A549 (cell line): ENCODE measurements around the gene PRRG4. TPM values are rescaled to one million over a fixed set of nuclear protein-coding genes. Genes with fewer than 3 reads are reported as not detected.

Experiments
- ATAC-seq, 2 experiments: fragments of 200-7000 bp in 1 of 2; fragments of >200 bp in 1 of 2; cut with Nextera tagmentation in 1 of 2; cut with Tn5 transposase in 1 of 2; 3 replicates each; pipeline versions ENCODE4 v1.8.0 to v1.9.1; 2018 to 2020; ENCODE audit warnings: mild to moderate bottlenecking in 1 of 2, moderate library complexity in 1 of 2
- CTCF ChIA-PET: fragments of 300-600 bp; sonication (Branson Sonifier 250); formaldehyde crosslinking; extraction: SDS; loops from one replicate; lab custom pipeline; 2021; ENCODE audit warnings: antibody characterized with exemption, inconsistent platforms; lab: Yijun Ruan, JAX
- POLR2A ChIA-PET: fragments of 350-600 bp; formaldehyde crosslinking; extraction: SDS; loops from one replicate; lab custom pipeline; 2021; ENCODE audit warnings: antibody characterized with exemption, inconsistent platforms; lab: Yijun Ruan, JAX
- DNase-seq, 2 experiments: peaks; one replicate each; pipeline versions ENCODE4 v3.0.0 to v3.0.0-alpha.2; 2011 to 2016; ENCODE audit warnings: low read depth in 1 of 2, low spot score in 1 of 2
- FAIRE-seq: peaks from 2 replicates; lab custom pipeline; 2011; peaks lifted over from hg19 to GRCh38; lab: Jason Lieb, UNC
- H3K27ac ChIP-seq, 2 experiments: fragments of >200 bp; sonication (Bioruptor Twin); formaldehyde crosslinking; 3 replicates each; pipeline ENCODE4 v1.5.1; 2016 to 2017
- H3K4me1 ChIP-seq: fragments of >200 bp; sonication (Bioruptor Twin); formaldehyde crosslinking; 3 replicates; pipeline ENCODE4 v1.6.1; 2016
- H3K4me2 ChIP-seq: fragments of >200 bp; sonication (Bioruptor Twin); formaldehyde crosslinking; 3 replicates; pipeline ENCODE4 v1.6.1; 2016
- H3K4me3 ChIP-seq: fragments of >200 bp; sonication (Bioruptor Twin); formaldehyde crosslinking; 3 replicates; pipeline ENCODE4 v1.5.1; 2016
- H3K9me3 ChIP-seq: fragments of >200 bp; sonication (Bioruptor Twin); formaldehyde crosslinking; 3 replicates; pipeline ENCODE4 v1.6.1; 2016
- BCL3 ChIP-seq: fragments of >200 bp; sonication (Bioruptor Twin); formaldehyde crosslinking; IDR thresholded peaks from 3 replicates; pipeline ENCODE4 v1.6.1; 2016
- CBX2 ChIP-seq: fragments of 200-600 bp; sonication (generic); IDR thresholded peaks from 2 replicates; pipeline ENCODE4 v1.6.1; 2016; ENCODE audit warnings: low read depth, mild to moderate bottlenecking, borderline replicate concordance
- CBX8 ChIP-seq: fragments of 200-600 bp; sonication (generic); IDR thresholded peaks from 2 replicates; pipeline ENCODE4 v1.6.1; 2016
- CHD2 ChIP-seq: fragments of 150-350 bp; IDR thresholded peaks from 2 replicates; pipeline ENCODE4 v1.6.1; 2014; ENCODE audit warnings: low read length; ENCODE audit not compliant: partially characterized antibody
- CHD4 ChIP-seq: fragments of 200-600 bp; sonication (generic); IDR thresholded peaks from 2 replicates; pipeline ENCODE4 v1.6.1; 2016; ENCODE audit warnings: antibody characterized with exemption, mild to moderate bottlenecking, borderline replicate concordance
- EHF ChIP-seq: fragments of 250-450 bp; sonication (Bioruptor Pico); IDR thresholded peaks from 2 replicates; pipeline ENCODE4 v1.5.0; 2020; ENCODE audit warnings: mild to moderate bottlenecking
- ESRRA ChIP-seq: fragments of 150-350 bp; IDR thresholded peaks from 2 replicates; pipeline ENCODE4 v1.6.1; 2014; ENCODE audit warnings: mild to moderate bottlenecking, low read length, borderline replicate concordance
- FOSB ChIP-seq: fragments of 250-450 bp; sonication (Bioruptor Pico); IDR thresholded peaks from 2 replicates; pipeline ENCODE4 v1.5.0; 2020; ENCODE audit warnings: mild to moderate bottlenecking, moderate library complexity
- GATA3 ChIP-seq: IDR thresholded peaks from 2 replicates; pipeline ENCODE4 v1.6.1; 2012; ENCODE audit warnings: borderline replicate concordance
- HDAC2 ChIP-seq: fragments of 200-600 bp; sonication (generic); IDR thresholded peaks from 2 replicates; pipeline ENCODE4 v1.6.1; 2016
- HEYL ChIP-seq: fragments of 250-450 bp; sonication (Bioruptor Pico); IDR thresholded peaks from 2 replicates; pipeline ENCODE4 v1.8.0; 2021; ENCODE audit warnings: mild to moderate bottlenecking, moderate library complexity
- HMGXB4 ChIP-seq: fragments of 250-450 bp; sonication (Bioruptor Pico); IDR thresholded peaks from 2 replicates; pipeline ENCODE4 v1.5.0; 2021; ENCODE audit warnings: mild to moderate bottlenecking, moderate library complexity, borderline replicate concordance
- HOXA7 ChIP-seq: fragments of 250-450 bp; sonication (Bioruptor Pico); IDR thresholded peaks from 2 replicates; pipeline ENCODE4 v1.5.0; 2020; ENCODE audit warnings: mild to moderate bottlenecking, moderate library complexity
- HOXB13 ChIP-seq: fragments of 250-450 bp; sonication (Bioruptor Pico); IDR thresholded peaks from 2 replicates; pipeline ENCODE4 v1.5.0; 2020; ENCODE audit warnings: low read depth, mild to moderate bottlenecking, moderate library complexity
- HOXB5 ChIP-seq: fragments of 250-450 bp; sonication (Bioruptor Pico); IDR thresholded peaks from 2 replicates; pipeline ENCODE4 v1.5.0; 2020; ENCODE audit warnings: mild to moderate bottlenecking, moderate library complexity
- JUN ChIP-seq, 2 experiments: fragments of >200 bp; sonication (Bioruptor Twin); formaldehyde crosslinking; IDR thresholded peaks; 2 replicates in 1 of 2; 3 replicates in 1 of 2; pipeline ENCODE4 v1.6.1; 2016 to 2017
- JUNB ChIP-seq: fragments of >200 bp; sonication (Bioruptor Twin); formaldehyde crosslinking; IDR thresholded peaks from 2 replicates; pipeline ENCODE4 v1.6.1; 2016
- KDM5A ChIP-seq: fragments of 200-600 bp; sonication (generic); IDR thresholded peaks from 2 replicates; pipeline ENCODE4 v1.6.1; 2016; ENCODE audit warnings: antibody characterized with exemption, mild to moderate bottlenecking
- MAFK ChIP-seq: fragments of 450-650 bp; IDR thresholded peaks from 2 replicates; pipeline ENCODE4 v1.6.1; 2014; ENCODE audit not compliant: partially characterized antibody
- MAZ ChIP-seq: fragments of 150-350 bp; IDR thresholded peaks from 2 replicates; pipeline ENCODE4 v1.6.1; 2014; ENCODE audit warnings: antibody characterized with exemption, low read depth, low read length, borderline replicate concordance
- NR3C1 ChIP-seq: fragments of >200 bp; sonication (Bioruptor Twin); formaldehyde crosslinking; IDR thresholded peaks from 3 replicates; pipeline ENCODE4 v1.6.1; 2017
- RAD21 ChIP-seq, 2 experiments: fragments of >200 bp in 1 of 2; sonication (Bioruptor Twin) in 1 of 2; formaldehyde crosslinking in 1 of 2; IDR thresholded peaks in 1 of 2; conservative IDR thresholded peaks in 1 of 2; 2 replicates in 1 of 2; 3 replicates in 1 of 2; pipeline ENCODE4 v1.6.1; 2012 to 2018; ENCODE audit warnings: inconsistent platforms in 1 of 2
- RCOR1 ChIP-seq: fragments of 150-350 bp; IDR thresholded peaks from 2 replicates; pipeline ENCODE4 v1.6.1; 2014; ENCODE audit warnings: antibody characterized with exemption, low read length, low read depth
- RFX5 ChIP-seq: fragments of 450-650 bp; IDR thresholded peaks from 2 replicates; pipeline ENCODE4 v1.7.1; 2014; ENCODE audit warnings: antibody characterized with exemption, mild to moderate bottlenecking, moderate library complexity
- RNF2 ChIP-seq: fragments of 200-600 bp; sonication (generic); IDR thresholded peaks from 2 replicates; pipeline ENCODE4 v1.6.1; 2016; ENCODE audit warnings: low read depth, mild to moderate bottlenecking, antibody characterized with exemption, moderate library complexity, borderline replicate concordance
- SMC3 ChIP-seq: fragments of >200 bp; sonication (Bioruptor Twin); formaldehyde crosslinking; IDR thresholded peaks from 3 replicates; pipeline ENCODE4 v1.6.1; 2018; ENCODE audit warnings: inconsistent platforms
- SREBF2 ChIP-seq: fragments of 450-650 bp; IDR thresholded peaks from 2 replicates; pipeline ENCODE4 v1.6.1; 2014; ENCODE audit warnings: mild to moderate bottlenecking, moderate library complexity
- TFCP2L1 ChIP-seq: fragments of 250-450 bp; sonication (Bioruptor Pico); IDR thresholded peaks from 2 replicates; pipeline ENCODE4 v1.5.0; 2021; ENCODE audit warnings: mild to moderate bottlenecking
- ZFP36 ChIP-seq: fragments of 450-650 bp; IDR thresholded peaks from 2 replicates; pipeline ENCODE4 v1.6.1; 2014; ENCODE audit warnings: borderline replicate concordance; ENCODE audit not compliant: partially characterized antibody
- WGBS: methylation state at CpG from one replicate; pipeline ENCODE4 v1.1.6; 2017; ENCODE audit errors: missing lambda C conversion rate; 5-methylcytosine and 5-hydroxymethylcytosine counted together
- polyA plus RNA-seq, 4 experiments: library from polyadenylated mRNA; depleted of rRNA in 3 of 4; stranded (reverse); fragments of >200 nt; fragmentation: RNase III in 1 of 4; extraction: RNeasy Plus Mini Kit Qiagen cat#74134 plus additional on column Dnase treatment in 1 of 4; gene quantifications; 2 replicates in 3 of 4; 3 replicates in 1 of 4; pipeline ENCODE4 v1.2.3, GENCODE V29; 2011 to 2017
- TF ChIP-seq, protein P1 (sequence below): IDR thresholded peaks from 2 replicates; pipeline ENCODE4 v1.6.1; 2012
- TF ChIP-seq, protein P2 (sequence below): fragments of >200 bp; sonication (Bioruptor Twin); formaldehyde crosslinking; IDR thresholded peaks from 2 replicates; pipeline ENCODE4 v1.6.1; 2016
- TF ChIP-seq, protein P3 (sequence below): fragments of 450-650 bp; IDR thresholded peaks from 2 replicates; pipeline ENCODE4 v1.6.1; 2014; ENCODE audit warnings: antibody characterized with exemption
- TF ChIP-seq, protein P4 (sequence below): fragments of 200-600 bp; sonication (generic); IDR thresholded peaks from 2 replicates; pipeline ENCODE4 v1.6.1; 2016; ENCODE audit warnings: antibody characterized with exemption, mild to moderate bottlenecking, moderate library complexity

PRRG4 gene
- polyA plus RNA-seq, 2 of the 4 experiments (the other 2 are of a cell fraction): 0.83 to 1.4 TPM

DNA sequence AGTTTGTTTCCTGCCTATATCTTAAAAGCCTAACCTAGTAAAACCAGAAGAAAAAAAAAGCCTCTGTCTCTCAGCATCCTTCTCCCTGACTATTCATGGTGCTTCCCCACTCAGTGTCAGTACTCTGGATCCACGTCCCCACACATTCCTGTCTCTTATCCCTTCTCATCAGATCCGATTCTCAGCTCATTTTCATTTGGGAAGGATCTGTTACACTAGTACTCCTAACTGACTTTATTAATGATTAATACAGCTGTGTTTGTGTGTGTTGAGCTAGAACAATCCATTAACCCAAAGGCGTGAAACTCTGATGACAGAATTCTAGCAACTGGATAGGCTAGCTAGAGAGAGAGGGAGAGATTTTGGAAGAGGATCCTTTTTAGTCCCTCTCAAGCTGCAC is 1.5 kb downstream of the PRRG4 start:
- ATAC-seq (no peak), DNase-seq (no peak), FAIRE-seq (no peak)
- no peak overlapping the region for H3K27ac ChIP-seq
- peaks cover 10% of the 10 kb centered on the region; the same call in 2 of the 3 replicates for H3K4me1 ChIP-seq
- ChIA-PET CTCF (interaction anchor here (0.7 kb wide), 1 partner anchor 21 kb away, joined by 3 read pairs; no protein-coding TSS in a partner anchor), POLR2A (no interaction called here)
- WGBS: 78% methylated on average over 3 of the region's 3 CpGs
- H3K9me3 ChIP-seq: no peaks in the 10 kb centered on the region
- no peak overlapping the region for H3K4me3 ChIP-seq
- TF ChIP-seq NR3C1: no peak
- no peak for TF ChIP-seq CHD2
- TF ChIP-seq, protein P1, sequence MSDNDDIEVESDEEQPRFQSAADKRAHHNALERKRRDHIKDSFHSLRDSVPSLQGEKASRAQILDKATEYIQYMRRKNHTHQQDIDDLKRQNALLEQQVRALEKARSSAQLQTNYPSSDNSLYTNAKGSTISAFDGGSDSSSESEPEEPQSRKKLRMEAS: no peak
- no peak for TF ChIP-seq BCL3
- no peak for TF ChIP-seq RCOR1
- no peak for TF ChIP-seq HMGXB4
- TF ChIP-seq ESRRA: no peak
- TF ChIP-seq, protein P2, sequence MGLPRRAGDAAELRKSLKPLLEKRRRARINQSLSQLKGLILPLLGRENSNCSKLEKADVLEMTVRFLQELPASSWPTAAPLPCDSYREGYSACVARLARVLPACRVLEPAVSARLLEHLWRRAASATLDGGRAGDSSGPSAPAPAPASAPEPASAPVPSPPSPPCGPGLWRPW: no peak
- TF ChIP-seq CBX2: no peak
- no peak for TF ChIP-seq MAFK
- TF ChIP-seq SREBF2: no peak
- TF ChIP-seq ZFP36: no peak
- no peak for TF ChIP-seq RNF2
- no peak for TF ChIP-seq JUN (IDR thresholded peaks at IDR 0.05)
- TF ChIP-seq HOXB5 (CRISPR knock-in tag): no peak
- TF ChIP-seq, protein P3, sequence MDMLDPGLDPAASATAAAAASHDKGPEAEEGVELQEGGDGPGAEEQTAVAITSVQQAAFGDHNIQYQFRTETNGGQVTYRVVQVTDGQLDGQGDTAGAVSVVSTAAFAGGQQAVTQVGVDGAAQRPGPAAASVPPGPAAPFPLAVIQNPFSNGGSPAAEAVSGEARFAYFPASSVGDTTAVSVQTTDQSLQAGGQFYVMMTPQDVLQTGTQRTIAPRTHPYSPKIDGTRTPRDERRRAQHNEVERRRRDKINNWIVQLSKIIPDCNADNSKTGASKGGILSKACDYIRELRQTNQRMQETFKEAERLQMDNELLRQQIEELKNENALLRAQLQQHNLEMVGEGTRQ: no peak
- TF ChIP-seq CHD4: no peak
- TF ChIP-seq RFX5: no peak
- no peak for TF ChIP-seq KDM5A
- no peak for TF ChIP-seq SMC3
- H3K4me2 ChIP-seq: no peak overlapping the region

DNA sequence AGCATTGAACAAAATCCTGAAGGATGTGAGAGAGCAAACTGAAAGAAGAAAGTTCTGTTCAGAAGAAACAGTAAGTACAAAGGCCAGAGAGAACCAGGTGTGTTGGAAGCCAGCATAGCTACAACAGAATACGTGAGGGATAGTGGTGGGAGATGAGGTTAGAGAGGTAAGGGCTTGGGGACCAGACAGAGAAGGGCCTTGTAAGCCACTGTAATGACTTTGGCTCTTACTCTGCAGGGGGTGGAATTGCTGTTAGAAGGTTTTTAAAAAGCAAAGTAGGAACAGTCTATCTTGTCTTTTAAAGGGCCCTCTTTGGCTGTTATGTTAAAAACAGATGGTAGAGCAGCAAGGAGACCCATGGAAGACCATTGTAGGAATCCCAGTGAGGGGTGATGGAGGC is 4.2 kb downstream of the PRRG4 start:
- whole genome bisulfite sequencing: 76% methylated on average over 1 of the region's 1 CpG
- Histone ChIP-seq H3K4me1 (peaks cover 16% of the 10 kb centered on the region), H3K4me2 (no peak overlapping the region), H3K9me3 (no peaks in the 10 kb centered on the region), H3K27ac (no peak overlapping the region), H3K4me3 (no peak overlapping the region)
- DNase-seq: no peak
- ChIA-PET CTCF (no interaction called here), POLR2A (no interaction called here)
- FAIRE-seq: no peak
- no peak for TF ChIP-seq HOXB13 (CRISPR knock-in tag)
- no peak for TF ChIP-seq CHD2
- TF ChIP-seq, protein P4, sequence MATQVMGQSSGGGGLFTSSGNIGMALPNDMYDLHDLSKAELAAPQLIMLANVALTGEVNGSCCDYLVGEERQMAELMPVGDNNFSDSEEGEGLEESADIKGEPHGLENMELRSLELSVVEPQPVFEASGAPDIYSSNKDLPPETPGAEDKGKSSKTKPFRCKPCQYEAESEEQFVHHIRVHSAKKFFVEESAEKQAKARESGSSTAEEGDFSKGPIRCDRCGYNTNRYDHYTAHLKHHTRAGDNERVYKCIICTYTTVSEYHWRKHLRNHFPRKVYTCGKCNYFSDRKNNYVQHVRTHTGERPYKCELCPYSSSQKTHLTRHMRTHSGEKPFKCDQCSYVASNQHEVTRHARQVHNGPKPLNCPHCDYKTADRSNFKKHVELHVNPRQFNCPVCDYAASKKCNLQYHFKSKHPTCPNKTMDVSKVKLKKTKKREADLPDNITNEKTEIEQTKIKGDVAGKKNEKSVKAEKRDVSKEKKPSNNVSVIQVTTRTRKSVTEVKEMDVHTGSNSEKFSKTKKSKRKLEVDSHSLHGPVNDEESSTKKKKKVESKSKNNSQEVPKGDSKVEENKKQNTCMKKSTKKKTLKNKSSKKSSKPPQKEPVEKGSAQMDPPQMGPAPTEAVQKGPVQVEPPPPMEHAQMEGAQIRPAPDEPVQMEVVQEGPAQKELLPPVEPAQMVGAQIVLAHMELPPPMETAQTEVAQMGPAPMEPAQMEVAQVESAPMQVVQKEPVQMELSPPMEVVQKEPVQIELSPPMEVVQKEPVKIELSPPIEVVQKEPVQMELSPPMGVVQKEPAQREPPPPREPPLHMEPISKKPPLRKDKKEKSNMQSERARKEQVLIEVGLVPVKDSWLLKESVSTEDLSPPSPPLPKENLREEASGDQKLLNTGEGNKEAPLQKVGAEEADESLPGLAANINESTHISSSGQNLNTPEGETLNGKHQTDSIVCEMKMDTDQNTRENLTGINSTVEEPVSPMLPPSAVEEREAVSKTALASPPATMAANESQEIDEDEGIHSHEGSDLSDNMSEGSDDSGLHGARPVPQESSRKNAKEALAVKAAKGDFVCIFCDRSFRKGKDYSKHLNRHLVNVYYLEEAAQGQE: no peak
- no peak for TF ChIP-seq FOSB (CRISPR knock-in tag)
- TF ChIP-seq HOXA7 (CRISPR knock-in tag): no peak
- no peak for TF ChIP-seq CBX8
- TF ChIP-seq EHF (CRISPR knock-in tag): no peak
- no peak for TF ChIP-seq RFX5
- TF ChIP-seq KDM5A: no peak
- TF ChIP-seq ESRRA: no peak
- TF ChIP-seq HDAC2: no peak
- TF ChIP-seq RAD21 (conservative IDR thresholded peaks at IDR 0.05 in 1 of 2, IDR thresholded peaks at IDR 0.05 in 1 of 2): no peak
- TF ChIP-seq MAZ: no peak
- TF ChIP-seq GATA3: no peak
- no peak for TF ChIP-seq HEYL (CRISPR knock-in tag)
- no peak for TF ChIP-seq TFCP2L1 (CRISPR knock-in tag)
- TF ChIP-seq JUNB: no peak
- no peak for ATAC-seq
